Transverse colon (tissue), 4 donors: ENCODE data around the gene RTKN.
A peak's percentile ranks its signal among the peaks of the same experiment; 100 is the strongest.

Source experiments
- CTCF ChIP-seq, 5 experiments: fragments of 200-600 bp in 3 of 5; fragments of 450-650 bp in 2 of 5; sonication (generic) in 3 of 5; IDR thresholded peaks; 1 replicate in 2 of 5; 2 replicates in 3 of 5; pipeline ENCODE4 v1.5.1; 2016 to 2017; ENCODE audit warnings: antibody characterized with exemption in 5 of 5, inconsistent platforms in 3 of 5, mild to moderate bottlenecking in 2 of 5, moderate library complexity in 1 of 5
- POLR2A ChIP-seq: fragments of 450-650 bp; IDR thresholded peaks from one replicate; pipeline ENCODE4 v1.6.1; 2016; ENCODE audit warnings: antibody characterized with exemption, mild to moderate bottlenecking, moderate library complexity
- POLR2AphosphoS5 ChIP-seq, 3 donors: sonication (generic); formaldehyde crosslinking; IDR thresholded peaks; one replicate each; pipeline ENCODE4 v1.6.1; 2016; ENCODE audit warnings: antibody characterized with exemption in 3 of 3

- TF ChIP-seq POLR2AphosphoS5 (IDR thresholded peaks at IDR 0.05) (peak in 2 of 3 donors; percentile 69 to 72), CTCF (IDR thresholded peaks at IDR 0.05) (no peak), POLR2A (no peak)
Measured at GRCh38 chr2:74454654-74455511, 13.1 kb upstream of the RTKN start, which contains the start of gene INO80B.
